Pons (tissue), 1 donor: ENCODE measurements around the gene DLAT.
"Not testable (repeated sequence)": the region's sequence is repeated elsewhere in the genome, so short reads cannot be mapped to it uniquely, and the experiment has no call there.

Experiments used
- DNase-seq: peaks from one replicate; pipeline ENCODE4 v3.0.0-alpha.2; 2016; ENCODE audit warnings: low spot score

DLAT gene

DNA sequence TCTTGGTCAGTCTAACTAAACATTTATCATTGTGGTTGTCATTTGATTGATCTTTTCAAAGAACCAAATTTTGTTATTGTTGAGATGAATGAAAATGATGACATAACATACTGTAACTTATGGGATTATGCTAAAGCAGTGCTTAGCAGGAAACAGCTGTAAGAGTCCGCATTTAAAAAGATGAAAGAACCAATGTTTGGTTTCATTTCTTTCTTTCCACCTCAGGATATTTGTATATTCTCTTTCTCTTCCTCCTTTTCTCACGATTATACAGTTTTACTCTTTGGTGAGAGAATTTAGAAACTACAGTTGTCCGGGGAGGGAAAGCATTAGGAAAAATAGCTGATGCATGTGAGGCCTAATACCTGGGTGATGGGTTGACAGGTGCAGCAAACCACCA is 25.5 kb downstream of the DLAT start:
- DNase-seq: no peak

DNA sequence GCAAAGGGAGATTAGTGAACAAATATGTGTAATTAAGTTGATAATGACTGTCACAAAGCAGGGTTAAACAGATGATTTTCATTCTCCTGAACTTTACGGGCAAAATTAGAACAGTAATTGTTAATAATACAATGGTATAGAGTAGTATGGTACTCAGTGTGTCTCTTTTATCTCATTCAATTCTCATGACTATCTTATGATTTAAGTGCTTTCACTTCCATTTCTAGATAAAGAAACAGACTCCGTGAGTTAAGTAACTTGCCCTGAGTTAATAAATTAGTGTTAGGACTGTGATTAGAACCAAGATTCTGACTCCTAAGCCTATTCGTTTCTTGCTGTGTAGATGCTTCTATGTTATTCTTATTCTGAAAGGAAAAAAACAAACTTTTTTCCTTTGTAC is 26.6 kb downstream of the DLAT start:
- DNase-seq: no peak

DNA sequence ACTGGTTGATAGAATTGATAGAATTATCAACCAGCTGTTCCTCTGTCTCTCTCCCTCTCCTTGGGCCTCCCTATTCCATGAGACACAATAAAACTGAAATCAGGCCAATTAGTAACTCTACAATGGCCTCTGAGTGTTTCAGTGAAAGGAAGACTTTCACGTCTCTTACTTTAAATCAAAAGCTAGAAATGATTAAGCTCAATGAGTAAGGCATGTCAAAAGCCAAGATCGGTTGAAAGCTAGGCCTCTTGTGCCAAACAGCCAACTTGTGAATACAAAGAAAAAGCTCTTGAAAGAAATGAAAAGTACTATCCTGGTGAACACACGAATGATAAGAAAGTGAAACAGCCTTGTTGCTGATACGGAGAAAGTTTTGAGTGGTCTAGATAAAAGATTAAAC is 32.0 kb downstream of the DLAT start:
- DNase-seq: no peak

DNA sequence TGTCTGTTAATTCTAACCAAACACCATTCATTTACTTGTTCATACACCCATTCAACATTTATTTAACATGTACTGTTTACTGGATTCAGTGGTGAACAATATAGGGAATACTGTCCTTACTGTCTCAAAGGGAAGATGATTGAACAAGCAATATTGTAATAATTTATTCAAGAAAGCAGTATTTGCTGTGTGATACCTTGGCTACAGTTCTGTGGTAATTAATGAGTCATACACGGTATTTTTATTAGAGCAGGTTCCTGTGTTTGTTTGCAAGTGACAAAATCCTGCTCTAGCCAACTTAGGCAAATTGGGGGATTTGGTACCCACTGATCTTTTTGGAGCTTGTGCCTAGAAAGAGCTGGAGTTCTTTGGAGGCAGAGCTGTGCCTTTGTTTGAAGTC is 32.9 kb downstream of the DLAT start:
- no peak for DNase-seq

DNA sequence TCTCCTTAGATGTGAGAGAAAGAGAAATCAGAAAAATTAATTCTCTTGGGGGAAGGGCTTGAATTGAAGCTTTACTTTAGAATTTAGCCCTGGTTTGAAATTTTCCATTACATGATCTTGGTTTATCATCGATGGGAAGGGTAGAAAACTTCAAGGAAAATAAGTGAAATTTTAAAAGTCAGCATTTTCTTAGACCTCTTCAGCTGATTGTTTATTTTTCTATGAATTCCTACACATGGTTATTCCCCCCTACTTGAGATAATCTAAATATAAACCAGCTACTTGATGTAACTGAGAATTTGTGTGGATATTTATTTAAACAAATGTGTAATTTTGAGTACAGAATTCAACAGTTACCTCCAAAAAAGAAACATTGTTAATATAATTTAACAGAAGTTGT is 37.7 kb downstream of the DLAT start:
- no peak for DNase-seq

DNA sequence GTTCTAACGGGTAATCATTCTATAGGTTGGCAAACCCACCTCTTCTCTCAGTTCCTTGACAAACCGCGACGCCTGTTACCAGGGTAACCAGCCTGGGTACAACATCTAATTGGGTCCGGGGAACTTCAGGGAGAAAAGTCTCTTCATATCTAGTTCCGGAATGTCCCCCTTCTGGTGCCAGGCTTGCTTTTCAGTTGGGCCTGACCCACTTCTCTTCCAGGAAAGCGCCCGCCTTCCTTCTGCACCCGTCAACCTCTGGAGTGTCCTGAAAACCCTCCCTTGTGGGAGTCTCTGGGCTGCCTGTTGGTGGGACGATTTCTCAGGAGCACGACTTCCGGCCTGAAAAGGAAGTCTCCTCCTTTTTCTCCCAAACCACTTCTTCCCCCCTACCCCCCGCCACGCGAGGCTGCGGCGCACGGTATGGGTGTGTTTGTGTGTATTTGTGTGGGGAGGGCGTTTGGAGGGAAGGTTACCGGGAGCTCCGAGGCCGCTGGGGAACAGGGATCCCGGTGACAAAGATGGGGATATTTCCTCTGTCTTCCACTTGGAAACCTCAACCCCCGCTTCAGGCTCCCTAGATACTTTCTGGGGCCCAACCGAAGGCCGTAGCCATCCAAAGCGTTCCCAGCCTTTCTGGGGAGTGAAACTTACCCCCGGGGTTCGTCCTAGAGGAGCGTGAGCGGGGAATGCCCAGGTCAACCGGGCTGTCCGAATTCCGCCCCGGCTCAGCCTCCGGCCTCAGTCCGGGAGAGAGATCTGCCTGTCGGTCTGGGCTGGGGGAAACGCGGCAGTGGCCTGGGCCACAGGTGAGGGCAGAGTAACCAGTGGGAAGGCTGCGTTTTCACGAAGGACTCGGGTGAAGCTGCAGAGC is 49.0 kb downstream of the DLAT start, which contains the start of the genes NKAPD1 and PIH1D2:
Gene NKAPD1 (plus strand): TSS at position 359 of the 871 bp plus-strand sequence. CDS start 1,276 bp downstream, outside the sequence.
Gene PIH1D2 (minus strand): TSS at position 77 of the 871 bp plus-strand sequence. CDS start 843 bp downstream, outside the sequence.
- peak; percentile 88 for DNase-seq

DNA sequence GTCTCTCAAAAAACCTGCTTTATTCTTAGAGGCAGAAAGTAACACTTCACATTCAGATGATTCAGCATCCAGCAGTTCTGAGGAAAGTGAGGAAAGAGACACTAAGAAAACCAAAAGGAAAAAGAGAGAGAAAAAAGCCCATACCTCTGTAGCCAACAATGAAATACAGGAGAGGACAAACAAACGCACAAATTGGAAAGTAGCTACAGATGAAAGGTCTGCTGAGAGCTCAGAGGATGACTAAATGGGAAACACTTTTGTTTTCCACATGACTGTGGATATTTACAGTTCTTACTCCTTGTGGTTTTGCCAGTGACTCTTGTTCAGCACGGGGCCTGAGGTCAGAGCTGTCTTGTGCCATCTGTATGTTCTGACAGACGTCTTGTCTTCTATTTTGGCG is 57.5 kb downstream of the DLAT start:
- DNase-seq: no peak

DNA sequence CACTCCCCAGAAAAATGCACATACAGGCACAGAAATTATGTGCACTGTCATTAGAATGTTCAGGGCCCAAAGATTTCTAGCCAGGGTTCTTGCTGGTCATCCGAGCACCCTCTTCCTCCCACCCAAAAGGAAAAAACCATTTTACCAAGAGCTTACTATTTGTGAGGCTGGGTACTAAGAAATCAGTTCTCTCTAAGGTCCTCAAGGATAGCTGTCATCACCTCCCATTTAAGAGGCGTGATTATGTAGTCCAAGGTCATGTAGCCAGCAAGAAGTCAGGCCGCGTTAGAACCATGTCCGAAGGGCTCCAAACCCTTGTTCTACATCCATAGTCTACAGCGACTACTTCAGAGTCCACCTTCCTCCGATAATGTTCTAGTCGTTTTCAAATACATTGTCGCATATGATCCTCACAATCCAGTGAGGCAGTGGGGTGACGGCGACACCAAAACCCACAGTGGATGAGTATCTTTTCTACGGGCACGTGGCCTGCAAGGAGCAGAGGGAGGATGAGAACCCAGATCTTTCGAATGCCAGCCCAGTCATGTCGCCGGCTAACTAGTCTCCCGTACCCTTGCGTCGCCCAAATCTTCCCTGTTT is 60.7 kb downstream of the DLAT start:
- no peak for DNase-seq

DNA sequence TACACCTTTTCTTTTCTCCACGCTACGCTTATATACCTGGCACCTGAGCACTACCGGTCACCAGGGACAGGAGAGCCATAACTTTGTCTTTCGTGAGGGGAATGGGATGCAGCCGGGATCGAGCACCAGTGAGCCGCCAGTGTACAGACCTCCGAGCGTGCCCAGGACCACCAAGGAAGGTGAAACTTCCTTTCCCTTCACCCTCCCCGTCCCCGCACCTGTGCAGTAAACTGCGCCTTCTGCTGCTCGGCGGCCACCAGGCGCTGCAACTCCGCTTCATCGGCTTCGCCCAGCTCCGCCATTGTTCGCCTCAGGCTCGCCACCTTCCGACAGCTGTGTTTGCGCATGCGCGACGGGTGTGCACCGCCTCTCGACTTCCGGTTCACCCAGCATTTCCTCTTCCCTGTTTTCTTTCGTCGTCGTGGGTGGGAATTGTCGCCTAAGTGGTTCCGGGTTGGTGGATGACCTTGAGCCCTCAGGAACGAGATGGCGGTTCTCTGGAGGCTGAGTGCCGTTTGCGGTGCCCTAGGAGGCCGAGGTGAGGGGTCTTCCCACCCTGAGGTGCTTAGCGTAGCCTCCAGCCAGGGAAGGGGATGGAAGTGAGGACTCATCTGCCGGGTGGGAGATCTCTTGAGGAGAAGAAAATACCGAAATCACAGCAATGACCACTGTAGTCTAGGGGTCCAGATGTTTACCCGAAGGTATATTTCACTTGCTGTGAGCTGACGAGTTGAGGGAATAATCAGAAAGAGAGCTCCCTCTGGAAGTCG is 61.4 kb downstream of the DLAT start, which contains the start of the genes SDHD and TIMM8B:
Gene SDHD (plus strand): TSS at position 452 of the 770 bp plus-strand sequence. CDS start 35 bp downstream, at position 487.
Gene TIMM8B (minus strand): TSS at position 335 of the 770 bp plus-strand sequence. CDS start 33 bp downstream, at position 302.
- peak; percentile 98 for DNase-seq

DNA sequence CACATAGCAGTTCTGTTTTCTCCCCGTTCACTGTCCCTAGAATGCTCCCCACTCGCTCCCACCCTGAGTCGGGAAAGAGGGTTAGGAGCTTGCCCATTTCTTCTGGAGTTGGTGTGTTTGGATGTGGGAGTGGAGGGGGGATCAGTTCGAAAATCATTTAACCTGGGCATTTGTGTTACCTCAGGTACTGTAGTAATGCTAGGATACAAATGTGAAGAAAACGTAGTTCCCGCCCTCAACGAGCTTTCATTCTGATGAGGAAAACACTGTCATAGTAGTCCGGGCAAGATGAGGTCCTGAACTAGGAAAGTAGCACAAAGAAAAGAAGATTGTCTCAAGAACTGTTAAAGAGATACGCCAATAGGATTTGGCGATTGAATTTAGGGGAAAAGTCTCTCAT is 62.0 kb downstream of the DLAT start:
- DNase-seq: no peak

DNA sequence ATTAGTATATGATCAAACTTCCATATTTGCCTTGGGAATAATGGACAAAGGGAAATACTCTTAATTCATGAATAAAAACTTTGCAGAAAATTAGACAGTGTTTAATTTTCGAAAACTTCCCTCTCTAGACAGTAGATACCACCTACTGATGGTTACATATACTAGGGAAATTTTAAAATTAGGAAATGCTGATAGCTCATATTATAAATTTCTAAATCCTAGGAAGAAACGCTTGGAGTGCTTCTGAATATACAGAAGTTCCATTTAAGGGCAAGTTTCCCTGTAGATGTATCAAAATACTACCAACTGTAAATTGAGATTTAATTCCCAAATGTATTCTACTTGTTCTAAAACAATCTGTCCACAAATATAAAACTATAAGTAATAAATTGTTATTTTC is 70.1 kb downstream of the DLAT start:
- DNase-seq: not testable (repeated sequence)

DNA sequence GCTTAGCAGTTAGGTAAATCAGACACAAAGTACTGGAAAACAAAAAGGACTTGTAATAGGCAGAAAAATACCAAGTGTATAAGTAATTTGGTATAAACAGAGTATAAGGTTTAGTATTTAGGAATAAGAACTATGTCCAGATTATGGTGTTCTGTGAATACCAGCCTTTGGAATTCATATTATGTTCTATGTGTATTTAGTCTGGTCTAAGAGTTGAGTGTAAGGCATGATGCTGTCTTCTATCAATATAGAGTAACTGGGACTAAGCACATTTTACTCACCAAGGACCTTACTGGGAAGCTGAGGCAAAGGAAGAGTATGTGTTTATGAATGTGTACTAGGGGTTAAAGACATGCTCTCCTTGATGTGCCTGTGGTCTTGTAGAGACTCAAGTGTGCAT is 71.0 kb downstream of the DLAT start:
- DNase-seq: no peak

DNA sequence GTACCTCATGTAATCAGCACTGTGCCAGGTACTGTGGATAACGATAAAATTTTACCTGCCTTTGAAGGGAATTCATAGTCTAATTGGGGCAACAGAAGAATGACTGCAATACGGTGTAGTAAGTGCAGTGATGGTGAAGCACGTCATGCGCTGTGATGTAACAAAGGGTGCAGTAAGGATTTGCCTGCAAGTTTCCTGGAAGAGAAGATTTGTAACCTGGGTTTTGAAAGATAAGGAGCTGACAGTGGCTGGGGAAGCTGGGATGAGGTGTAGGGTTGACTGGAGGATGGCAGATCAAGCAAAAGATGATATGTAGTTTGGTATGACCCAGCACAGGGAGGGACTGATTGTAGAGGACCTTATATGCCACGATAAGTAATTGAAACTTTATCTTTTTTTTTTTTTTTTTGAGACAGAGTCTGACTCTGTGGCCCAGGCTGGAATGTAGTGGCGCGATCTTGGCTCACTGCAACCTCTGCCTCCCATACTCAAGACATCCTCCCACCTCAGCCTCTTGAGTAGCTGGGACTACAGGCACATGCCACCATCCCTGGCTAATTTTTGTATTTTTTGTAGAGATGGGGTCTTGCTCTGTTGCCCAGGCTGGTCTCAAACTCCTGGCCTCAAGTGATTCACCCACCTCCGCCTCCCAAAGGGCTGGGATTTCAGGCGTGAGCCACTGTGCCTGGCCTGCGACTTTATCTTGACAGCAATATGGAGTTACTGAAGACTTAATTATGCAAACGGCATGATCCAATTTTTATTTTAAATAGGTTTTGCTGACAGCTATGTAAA is 72.7 kb downstream of the DLAT start:
- DNase-seq: no peak

DNA sequence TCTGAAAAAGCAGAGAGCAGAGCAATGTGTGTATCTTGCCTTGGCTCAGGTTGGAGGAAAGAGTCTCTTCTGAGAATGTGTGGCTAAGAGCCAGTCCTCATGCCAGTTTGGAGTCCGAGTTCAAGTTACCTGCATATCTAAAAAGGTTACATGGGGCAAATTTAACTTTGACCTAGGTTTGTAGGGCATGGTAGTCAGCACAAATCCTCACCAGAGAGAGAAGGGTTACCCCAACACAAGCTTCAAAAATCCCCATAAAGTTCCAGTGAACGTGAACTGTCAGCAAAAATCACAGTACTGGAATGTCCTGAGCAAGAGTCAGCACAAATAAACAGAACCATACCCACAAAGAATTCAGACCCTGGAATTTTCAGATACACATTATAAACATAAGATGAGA is 75.3 kb downstream of the DLAT start:
- DNase-seq: no peak

DNA sequence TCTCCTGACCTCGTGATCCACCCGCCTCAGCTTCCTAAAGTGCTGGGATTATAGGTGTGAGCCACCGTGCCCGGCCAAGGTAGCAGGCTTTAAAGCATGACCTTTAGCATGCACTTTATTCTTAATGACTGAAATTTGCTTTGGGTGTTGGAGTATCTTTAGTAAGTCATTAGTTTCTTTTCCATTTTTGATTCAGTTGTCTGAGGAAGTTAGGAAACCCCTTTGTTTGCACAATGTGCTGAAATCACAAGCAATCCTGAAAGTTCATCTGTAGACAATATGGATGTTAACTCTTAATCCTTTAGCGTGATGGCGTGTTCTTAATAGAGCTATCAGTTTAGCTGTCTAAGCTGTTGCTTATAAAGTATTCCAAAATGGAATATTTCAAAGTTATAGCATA is 78.2 kb downstream of the DLAT start:
- no peak for DNase-seq

DNA sequence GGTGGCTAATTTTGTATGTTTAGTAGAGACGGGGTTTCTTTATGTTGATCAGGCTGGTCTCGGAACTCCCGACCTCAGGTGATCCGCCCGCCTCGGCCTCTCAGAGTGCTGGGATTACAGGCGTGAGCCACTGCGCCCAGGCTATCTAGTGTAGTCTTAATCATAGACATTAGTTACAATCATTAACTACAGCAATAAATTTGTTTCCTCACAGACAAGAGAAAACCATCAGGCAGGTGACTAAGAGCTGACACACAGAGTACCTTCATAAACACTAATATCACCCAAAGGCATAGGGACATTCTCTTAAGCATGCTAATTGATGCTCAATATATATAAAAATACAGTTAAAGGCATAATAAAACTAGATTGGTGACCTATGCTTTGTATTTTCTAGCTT is 80.9 kb downstream of the DLAT start:
- no peak for DNase-seq
